Natural killer cell (primary cell): ENCODE measurements around the gene ZMAT5. TPM values are rescaled to one million over a fixed set of nuclear protein-coding genes. Genes with fewer than 3 reads are reported as not detected.
A peak's percentile ranks its signal among the peaks of the same experiment; 100 is the strongest.

Experiments
- ATAC-seq, 3 donors: fragments of 150-1000 bp in 2 of 3; fragments of 200-7000 bp in 1 of 3; cut with Tn5 transposase; 1 replicate in 1 of 3; 2 replicates in 2 of 3; pipeline ENCODE4 v1.10.0; 2021; ENCODE audit warnings: mild to moderate bottlenecking in 2 of 3, moderate library complexity in 2 of 3
- DNase-seq, 2 donors: peaks; one replicate each; pipeline versions ENCODE4 v3.0.0 to v3.0.0-alpha.2; 2013 to 2021; ENCODE audit warnings: mixed read lengths in 1 of 2
- H3K27ac ChIP-seq: one replicate; pipeline ENCODE4 v1.5.1; 2013; ENCODE audit warnings: mild to moderate bottlenecking, low read length
- H3K27me3 ChIP-seq: one replicate; pipeline ENCODE4 v1.6.1; 2013; ENCODE audit warnings: low read length; ENCODE audit not compliant: control insufficient read depth, insufficient read depth
- H3K36me3 ChIP-seq: one replicate; pipeline ENCODE4 v1.6.1; 2013; ENCODE audit warnings: low read length; ENCODE audit not compliant: control insufficient read depth, insufficient read depth
- H3K4me1 ChIP-seq: one replicate; pipeline ENCODE4 v1.6.1; 2013; ENCODE audit warnings: low read length; ENCODE audit not compliant: control insufficient read depth, insufficient read depth
- H3K4me3 ChIP-seq: one replicate; pipeline ENCODE4 v1.5.1; 2013; ENCODE audit warnings: low read length
- H3K9me3 ChIP-seq: one replicate; pipeline ENCODE4 v1.6.1; 2013; ENCODE audit warnings: low read length; ENCODE audit not compliant: control insufficient read depth, insufficient read depth
- H3K27ac Mint-ChIP-seq, 2 donors: one replicate each; pipeline ENCODE4 v1.8.0; 2022; ENCODE audit warnings: mild to moderate bottlenecking in 2 of 2, mixed read lengths in 2 of 2, moderate library complexity in 1 of 2
- H3K27me3 Mint-ChIP-seq, 2 donors: one replicate each; pipeline ENCODE4 v1.8.0; 2022; ENCODE audit warnings: low read depth in 2 of 2, mixed read lengths in 2 of 2
- H3K36me3 Mint-ChIP-seq: one replicate; pipeline ENCODE4 v1.8.0; 2022; ENCODE audit warnings: mixed read lengths
- H3K4me1 Mint-ChIP-seq, 2 donors: one replicate each; pipeline ENCODE4 v1.8.0; 2022; ENCODE audit warnings: mixed read lengths in 2 of 2
- H3K4me3 Mint-ChIP-seq: one replicate; pipeline ENCODE4 v1.8.0; 2022; ENCODE audit warnings: mild to moderate bottlenecking, moderate library complexity, mixed read lengths
- H3K9me3 Mint-ChIP-seq, 2 donors: one replicate each; pipeline ENCODE4 v1.8.0; 2022; ENCODE audit warnings: mixed read lengths in 2 of 2
- WGBS: methylation state at CpG from one replicate; pipeline ENCODE4 v1.1.7; 2013; ENCODE audit warnings: missing lambda C conversion rate; ENCODE audit not compliant: insufficient coverage; 5-methylcytosine and 5-hydroxymethylcytosine counted together
- intact Hi-C: fragments of 100-400 bp; cut with micrococcal nuclease; formaldehyde crosslinking; loops from one replicate; pipeline ENCODE4 v1.14.2; 2022
- total RNA-seq, 4 donors: library from RNA; stranded (reverse); fragments of 120-200 nt in 1 of 4; gene quantifications; one replicate each; pipeline versions ENCODE4 v1.2.3 to v1.2.4, GENCODE V29; 2013 to 2022
- TF ChIP-seq, protein P1 (sequence below): fragments of 200-600 bp; IDR thresholded peaks from one replicate; pipeline ENCODE4 v1.8.0; 2022; ENCODE audit warnings: antibody characterized with exemption

ZMAT5 gene
- total RNA-seq, 3 donors from 2014 or later (not counting 1 experiment from before 2014, with no cell fraction given), result 15.9 to 20.0 (median 16.0) TPM

DNA sequence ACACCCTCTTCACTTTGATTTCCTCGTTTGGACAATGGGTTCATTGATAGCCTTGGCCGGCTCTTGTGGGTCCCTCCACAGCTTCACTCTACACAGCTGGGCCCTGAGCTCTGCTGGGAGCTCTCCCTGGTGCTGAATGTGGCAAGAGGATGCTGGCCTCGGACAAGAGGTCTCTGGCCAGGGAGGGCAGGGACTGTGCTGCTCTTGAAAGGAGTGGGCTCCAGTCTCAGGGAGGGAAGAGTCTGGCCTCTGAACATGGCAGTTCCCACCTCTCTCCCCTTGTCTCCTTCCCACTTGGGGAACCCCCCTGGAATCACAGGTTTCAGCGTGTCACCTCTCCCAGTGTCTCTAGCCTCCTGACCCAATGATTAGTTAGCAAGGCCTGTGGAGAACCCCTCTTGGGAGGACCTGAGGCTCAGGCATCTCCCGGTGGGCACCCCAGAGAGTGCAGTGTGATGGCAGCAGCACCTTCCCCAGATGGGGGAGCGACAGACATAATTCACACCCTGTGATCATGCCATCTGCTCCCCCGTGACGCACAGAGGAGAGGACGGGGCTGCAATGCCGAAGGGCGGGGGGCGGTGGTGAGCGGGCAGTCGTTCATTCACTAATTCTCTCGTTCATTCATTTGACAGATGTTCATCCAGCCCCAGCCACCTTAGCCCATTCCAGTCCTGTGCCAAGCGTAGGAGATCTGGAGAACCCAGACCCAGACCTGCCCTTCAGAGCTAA, 49.8 kb downstream of the ZMAT5 start:
- peaks cover 22 to 36% of the 10 kb centered on the region in 2 donors for H3K27me3 Mint-ChIP-seq
- DNase-seq (peak in 1 of 2 donors; percentile 25), ATAC-seq (peak in 2 of 3 donors; percentile 34 to 45)
- no peak overlapping the region for H3K27ac ChIP-seq
- H3K4me1 ChIP-seq, result peaks cover 3% of the 10 kb centered on the region
- no peaks in the 10 kb centered on the region for H3K9me3 Mint-ChIP-seq
- no peaks in the 10 kb centered on the region for H3K36me3 Mint-ChIP-seq
- TF ChIP-seq, protein P1, sequence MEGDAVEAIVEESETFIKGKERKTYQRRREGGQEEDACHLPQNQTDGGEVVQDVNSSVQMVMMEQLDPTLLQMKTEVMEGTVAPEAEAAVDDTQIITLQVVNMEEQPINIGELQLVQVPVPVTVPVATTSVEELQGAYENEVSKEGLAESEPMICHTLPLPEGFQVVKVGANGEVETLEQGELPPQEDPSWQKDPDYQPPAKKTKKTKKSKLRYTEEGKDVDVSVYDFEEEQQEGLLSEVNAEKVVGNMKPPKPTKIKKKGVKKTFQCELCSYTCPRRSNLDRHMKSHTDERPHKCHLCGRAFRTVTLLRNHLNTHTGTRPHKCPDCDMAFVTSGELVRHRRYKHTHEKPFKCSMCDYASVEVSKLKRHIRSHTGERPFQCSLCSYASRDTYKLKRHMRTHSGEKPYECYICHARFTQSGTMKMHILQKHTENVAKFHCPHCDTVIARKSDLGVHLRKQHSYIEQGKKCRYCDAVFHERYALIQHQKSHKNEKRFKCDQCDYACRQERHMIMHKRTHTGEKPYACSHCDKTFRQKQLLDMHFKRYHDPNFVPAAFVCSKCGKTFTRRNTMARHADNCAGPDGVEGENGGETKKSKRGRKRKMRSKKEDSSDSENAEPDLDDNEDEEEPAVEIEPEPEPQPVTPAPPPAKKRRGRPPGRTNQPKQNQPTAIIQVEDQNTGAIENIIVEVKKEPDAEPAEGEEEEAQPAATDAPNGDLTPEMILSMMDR, result no peak
- H3K36me3 ChIP-seq, result no peaks in the 10 kb centered on the region
- no peak overlapping the region for H3K27ac Mint-ChIP-seq
- no peaks in the 10 kb centered on the region for H3K9me3 ChIP-seq
- no peak overlapping the region for H3K4me3 Mint-ChIP-seq
- H3K4me3 ChIP-seq, result no peak overlapping the region
- 68% methylated on average over 16 of the region's 16 CpGs for WGBS
- intact Hi-C loops, result no loop called here
- H3K4me1 Mint-ChIP-seq, result peaks cover 0 to 5% of the 10 kb centered on the region in 2 donors
- peaks cover 20% of the 10 kb centered on the region for H3K27me3 ChIP-seq

DNA sequence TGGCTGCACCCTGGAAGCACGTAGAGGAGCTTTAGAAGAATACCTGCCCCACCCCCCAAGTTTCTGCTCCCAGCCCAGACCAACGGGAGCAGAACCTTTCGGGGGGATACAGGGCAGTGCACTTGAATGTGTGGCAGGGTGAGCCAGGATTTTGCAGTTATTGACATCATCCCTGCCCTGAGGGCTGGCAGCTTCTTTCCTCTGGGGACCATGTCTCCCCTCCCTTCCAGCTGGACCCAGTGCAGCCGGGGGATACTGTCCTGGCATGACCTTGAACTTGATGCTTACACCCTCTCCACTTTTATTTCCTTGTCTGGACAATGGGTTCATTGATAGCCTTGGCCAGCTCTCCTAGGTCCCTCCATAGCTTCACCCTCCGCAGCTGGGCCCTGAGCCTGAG, 51.1 kb downstream of the ZMAT5 start:
- H3K4me1 Mint-ChIP-seq, result peaks cover 0 to 5% of the 10 kb centered on the region in 2 donors
- no peak overlapping the region for H3K4me3 Mint-ChIP-seq
- H3K9me3 Mint-ChIP-seq, result no peaks in the 10 kb centered on the region
- H3K36me3 Mint-ChIP-seq, result no peaks in the 10 kb centered on the region
- H3K4me3 ChIP-seq, result no peak overlapping the region
- H3K4me1 ChIP-seq, result peaks cover 3% of the 10 kb centered on the region
- no peaks in the 10 kb centered on the region for H3K36me3 ChIP-seq
- DNase-seq, result no peak
- peaks cover 17% of the 10 kb centered on the region for H3K27me3 ChIP-seq
- no peaks in the 10 kb centered on the region for H3K9me3 ChIP-seq
- ATAC-seq, result no peak
- intact Hi-C loops, result no loop called here
- no peak overlapping the region for H3K27ac Mint-ChIP-seq
- TF ChIP-seq, protein P1, result no peak
- no peak overlapping the region for H3K27ac ChIP-seq
- WGBS, result 82% methylated on average over 5 of the region's 5 CpGs
- H3K27me3 Mint-ChIP-seq, result peaks cover 22 to 28% of the 10 kb centered on the region in 2 donors

DNA sequence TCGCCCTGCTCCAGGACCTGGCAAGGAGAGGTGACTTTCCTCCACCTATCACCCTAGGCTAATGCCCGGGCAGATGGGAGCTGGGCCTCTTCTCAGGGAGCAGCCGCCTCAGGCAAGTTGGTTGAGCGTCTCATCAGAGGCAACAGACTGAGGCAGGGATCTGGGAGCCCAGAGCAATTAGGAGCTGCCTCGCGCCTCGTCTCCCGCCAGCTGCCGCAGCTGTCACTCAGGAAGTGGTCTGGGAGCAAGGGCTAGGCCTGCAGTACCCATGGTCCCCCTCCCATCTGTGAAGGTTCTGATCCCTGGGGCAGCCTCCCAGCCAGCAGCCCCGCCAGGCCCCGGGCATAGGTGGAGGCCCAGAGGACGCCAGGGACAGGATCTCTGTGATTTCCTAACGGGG, 51.6 kb downstream of the ZMAT5 start:
- no peaks in the 10 kb centered on the region for H3K9me3 Mint-ChIP-seq
- Histone ChIP-seq H3K36me3 (no peaks in the 10 kb centered on the region), H3K9me3 (no peaks in the 10 kb centered on the region), H3K27me3 (peaks cover 17% of the 10 kb centered on the region), H3K27ac (no peak overlapping the region), H3K4me3 (no peak overlapping the region), H3K4me1 (peaks cover 3% of the 10 kb centered on the region)
- WGBS, result 70% methylated on average over 13 of the region's 13 CpGs
- intact Hi-C loops, result no loop called here
- no peak overlapping the region for H3K4me3 Mint-ChIP-seq
- H3K36me3 Mint-ChIP-seq, result no peaks in the 10 kb centered on the region
- ATAC-seq, result no peak
- H3K4me1 Mint-ChIP-seq, result peaks cover 0 to 5% of the 10 kb centered on the region in 2 donors
- DNase-seq, result no peak
- H3K27me3 Mint-ChIP-seq, result peaks cover 22 to 28% of the 10 kb centered on the region in 2 donors
- TF ChIP-seq, protein P1, result no peak
- no peak overlapping the region for H3K27ac Mint-ChIP-seq
